ENCODE data around the gene SLC35E2B. TPM values are rescaled to one million over a fixed set of nuclear protein-coding genes. Genes with fewer than 3 reads are reported as not detected.
"Not testable (repeated sequence)": the region's sequence is repeated elsewhere in the genome, so short reads cannot be mapped to it uniquely, and the experiment has no call there.

Gene SLC35E2B
- 21.1 TPM for total RNA-seq (2013)
- polyA plus RNA-seq (10 to 100 TPM; 12.2 to 29.2 (median 17.7) TPM), polyA minus RNA-seq (16.6 and 23.5 TPM in 2 replicates), total RNA-seq (5.0 to 27.5 (median 21.4) reads per million in 11 experiments)

GRCh38 chr1:1692714-1693647 is at the start of gene SLC35E2B:
Gene SLC35E2B (minus strand): TSS chr1:1692795. CDS start chr1:1676699, 16,096 bp downstream.
- not testable (repeated sequence) for H3K9me3 Mint-ChIP-seq; H3K27me3 ChIP-seq (ENCODE audit: control insufficient read depth in 2 of 2, insufficient read depth in 2 of 2, low read length in 2 of 2); H2AFZ ChIP-seq (ENCODE audit: insufficient read depth, low read depth, low read length, poor library complexity, severe bottlenecking); H3K36me3 ChIP-seq (replicated peaks in 1 of 2; ENCODE audit: control insufficient read depth in 1 of 2, insufficient read depth in 2 of 2, low read length in 2 of 2); H3K4me1 Mint-ChIP-seq; H3K4me2 ChIP-seq (replicated peaks; ENCODE audit: extremely low read depth, low read length, poor library complexity, severe bottlenecking); H4K20me1 ChIP-seq (ENCODE audit: insufficient read depth, low read length); H3K27me3 Mint-ChIP-seq (ENCODE audit: low read depth in 3 of 3); H3K9me3 ChIP-seq (replicated peaks in 1 of 2; ENCODE audit: control insufficient read depth in 1 of 2, insufficient read depth in 1 of 2, low read length in 2 of 2); H3K36me3 Mint-ChIP-seq
- Histone ChIP-seq H3K27ac (ENCODE audit: low read depth in 1 of 2, low read length in 2 of 2) (peak within 1 kb of the TSS; percentile 80 to 82), H3K79me2 (ENCODE audit: insufficient read depth, low read length) (peaks cover 10% of the 10 kb centered on the region), H3K4me3 (replicated peaks in 1 of 3; ENCODE audit: low read depth in 2 of 3, low read length in 3 of 3) (peak within 1 kb of the TSS; percentile 48 to 72 (median 68)), H3K9ac (ENCODE audit: insufficient read depth, low read length, poor library complexity, severe bottlenecking) (peak within 1 kb of the TSS; percentile 81), H3K4me1 (ENCODE audit: control insufficient read depth in 1 of 2, insufficient read depth in 2 of 2, low read length in 2 of 2) (peaks cover 11% of the 10 kb centered on the region in 2 donors)
- intact Hi-C loops (cut with micrococcal nuclease), result loop anchor here (10.0 kb wide), 1 partner anchor 52 kb away; no protein-coding TSS in a partner anchor
- 0% methylated on average over 23 of the region's 98 CpGs for WGBS (ENCODE audit: insufficient coverage)
- Mint-ChIP-seq H3K27ac (peak within 1 kb of the TSS; percentile 84 to 95 (median 91)), H3K4me3 (peak within 1 kb of the TSS; percentile 58 to 63)
- DNase-seq, result peak; percentile 89 to 97 (median 95)

- DNase-seq, result peak in 1 of 3 donors; percentile 29
- not testable (repeated sequence) for H3K9me3 ChIP-seq (replicated peaks in 1 of 2; ENCODE audit: control insufficient read depth in 1 of 2, insufficient read depth in 1 of 2, low read length in 2 of 2); H3K4me3 ChIP-seq (replicated peaks in 1 of 3; ENCODE audit: low read depth in 2 of 3, low read length in 3 of 3); H3K4me3 Mint-ChIP-seq; H3K27me3 Mint-ChIP-seq (ENCODE audit: low read depth in 3 of 3); H3K36me3 ChIP-seq (replicated peaks in 1 of 2; ENCODE audit: control insufficient read depth in 1 of 2, insufficient read depth in 2 of 2, low read length in 2 of 2); H3K27ac ChIP-seq (ENCODE audit: low read depth in 1 of 2, low read length in 2 of 2); H3K27me3 ChIP-seq (ENCODE audit: control insufficient read depth in 2 of 2, insufficient read depth in 2 of 2, low read length in 2 of 2); H3K9ac ChIP-seq (ENCODE audit: insufficient read depth, low read length, poor library complexity, severe bottlenecking); H3K4me1 Mint-ChIP-seq; H3K4me1 ChIP-seq (ENCODE audit: control insufficient read depth in 1 of 2, insufficient read depth in 2 of 2, low read length in 2 of 2); H3K79me2 ChIP-seq (ENCODE audit: insufficient read depth, low read length); H3K4me2 ChIP-seq (replicated peaks; ENCODE audit: extremely low read depth, low read length, poor library complexity, severe bottlenecking); H3K9me3 Mint-ChIP-seq; H4K20me1 ChIP-seq (ENCODE audit: insufficient read depth, low read length); H2AFZ ChIP-seq (ENCODE audit: insufficient read depth, low read depth, low read length, poor library complexity, severe bottlenecking)
- intact Hi-C loops (cut with micrococcal nuclease), result loop anchor here (10.0 kb wide), 1 partner anchor 46 kb away; the partner anchor contains the start of gene SLC35E2B (in 2 of the 2)
- peak overlapping the region in 6 of 7 donors; percentile 53 to 73 (median 66) for H3K27ac Mint-ChIP-seq
- 83% methylated on average over 1 of the region's 12 CpGs for WGBS (ENCODE audit: insufficient coverage)
- peaks cover 13 to 47% of the 10 kb centered on the region in 2 donors for H3K36me3 Mint-ChIP-seq
Observed at GRCh38 chr1:1741013-1741412, 48.4 kb upstream of the SLC35E2B start.

GRCh38 chr1:1738799-1739337 is 46.3 kb upstream of the SLC35E2B start:
- H3K36me3 Mint-ChIP-seq, result peaks cover 25 to 66% of the 10 kb centered on the region in 2 donors
- intact Hi-C loops (cut with micrococcal nuclease); H3K27ac ChIP-seq (ENCODE audit: low read depth in 1 of 2, low read length in 2 of 2); H3K9ac ChIP-seq (ENCODE audit: insufficient read depth, low read length, poor library complexity, severe bottlenecking); H3K27ac Mint-ChIP-seq; H3K4me2 ChIP-seq (replicated peaks; ENCODE audit: extremely low read depth, low read length, poor library complexity, severe bottlenecking); H3K4me3 ChIP-seq (replicated peaks in 1 of 3; ENCODE audit: low read depth in 2 of 3, low read length in 3 of 3); H4K20me1 ChIP-seq (ENCODE audit: insufficient read depth, low read length); H3K9me3 Mint-ChIP-seq; H3K4me1 ChIP-seq (ENCODE audit: control insufficient read depth in 1 of 2, insufficient read depth in 2 of 2, low read length in 2 of 2); H3K27me3 Mint-ChIP-seq (ENCODE audit: low read depth in 3 of 3); H3K4me3 Mint-ChIP-seq; H3K79me2 ChIP-seq (ENCODE audit: insufficient read depth, low read length); H2AFZ ChIP-seq (ENCODE audit: insufficient read depth, low read depth, low read length, poor library complexity, severe bottlenecking); H3K4me1 Mint-ChIP-seq; DNase-seq; H3K9me3 ChIP-seq (replicated peaks in 1 of 2; ENCODE audit: control insufficient read depth in 1 of 2, insufficient read depth in 1 of 2, low read length in 2 of 2); H3K27me3 ChIP-seq (ENCODE audit: control insufficient read depth in 2 of 2, insufficient read depth in 2 of 2, low read length in 2 of 2): not testable (repeated sequence)
- no CpG with 5 or more reads among the region's 22 CpGs for WGBS (ENCODE audit: insufficient coverage)
- H3K36me3 ChIP-seq (replicated peaks in 1 of 2; ENCODE audit: control insufficient read depth in 1 of 2, insufficient read depth in 2 of 2, low read length in 2 of 2), result peaks cover 4 to 13% of the 10 kb centered on the region in 2 donors

All from CD14-positive monocyte (primary cell).